NOMO-1 treated with dmso at 0.1 percent for 144 hours (cell line): ENCODE data around the gene MPC2.
A peak's percentile ranks its signal among the peaks of the same experiment; 100 is the strongest.

ENCODE experiments used
- DNase-seq: peaks from one replicate; lab custom pipeline; 2025; ENCODE audit not compliant: unreplicated experiment; lab: John Stamatoyannopoulos, UW

Gene MPC2

DNA sequence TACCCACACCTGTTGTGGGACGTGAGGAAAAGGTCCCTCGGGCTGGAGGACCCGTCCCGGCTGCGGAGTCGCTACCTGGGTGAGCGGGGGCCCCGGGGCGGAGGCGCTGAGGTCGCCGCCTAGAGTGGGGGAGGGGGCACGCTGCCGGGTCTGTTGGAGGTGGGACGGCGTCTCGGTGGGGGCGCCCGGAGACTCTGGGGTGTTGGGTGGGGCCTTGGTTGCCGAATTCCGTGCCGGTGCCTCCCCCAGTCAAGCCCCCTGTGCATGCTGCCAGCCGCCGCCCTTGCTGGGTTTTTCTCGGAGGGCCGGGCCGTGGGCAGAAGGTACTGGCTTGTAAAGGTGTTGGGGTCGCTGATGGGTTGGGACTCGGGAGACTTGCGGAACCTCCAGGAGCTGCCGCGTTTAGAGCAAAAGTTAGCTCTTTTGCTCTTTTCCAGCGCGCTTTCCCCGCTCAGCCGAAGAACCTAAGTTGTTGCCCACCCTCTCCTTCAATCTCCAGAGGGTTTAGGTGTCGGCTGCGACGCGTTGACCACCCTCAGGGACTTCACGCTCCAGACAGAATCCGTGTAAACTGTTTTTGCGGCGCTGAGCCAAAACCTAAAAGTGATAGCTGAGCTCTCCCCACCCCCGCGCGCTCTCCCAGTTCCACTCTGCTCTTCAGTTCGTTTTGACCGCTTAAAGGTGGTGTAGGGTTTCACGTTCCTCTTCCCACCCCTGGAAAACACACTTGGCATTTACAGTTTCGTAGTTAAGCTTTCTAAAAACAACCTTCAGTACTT is at the start of gene MPC2:
Gene MPC2, minus strand, starts transcription at position 143 of the 779 bp plus-strand sequence. CDS start 1,231 bp downstream, outside the sequence.
- peak; percentile 56 for DNase-seq

DNA sequence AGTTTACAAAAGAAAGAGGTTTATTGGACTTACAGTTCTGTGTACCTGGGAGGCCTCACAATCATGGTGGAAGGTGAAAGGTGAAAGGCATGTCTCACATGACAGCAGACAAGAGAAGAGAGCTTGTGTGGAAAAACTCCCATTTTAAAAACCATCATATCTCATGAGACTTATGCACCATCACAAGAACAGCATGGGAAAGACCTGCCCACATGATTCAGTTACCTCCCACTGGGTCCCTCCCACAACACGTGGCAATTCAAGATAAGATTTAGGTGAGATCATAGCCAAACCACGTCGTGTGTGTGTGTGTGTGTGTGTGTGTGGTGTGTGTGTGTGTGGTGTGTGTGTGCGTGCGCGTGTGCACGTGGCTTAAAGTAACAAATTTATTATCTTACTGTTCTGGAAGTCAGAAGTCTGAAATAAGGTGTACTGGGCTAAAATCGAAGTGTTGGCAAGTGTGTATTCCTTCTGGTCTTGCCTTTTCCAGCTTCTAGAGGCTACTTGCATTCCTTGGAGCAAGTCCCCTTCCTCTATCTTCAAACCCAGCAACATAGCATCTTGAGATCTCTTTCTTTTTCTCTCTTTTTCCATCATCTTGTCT is 48.1 kb upstream of the MPC2 start:
- no peak for DNase-seq

DNA sequence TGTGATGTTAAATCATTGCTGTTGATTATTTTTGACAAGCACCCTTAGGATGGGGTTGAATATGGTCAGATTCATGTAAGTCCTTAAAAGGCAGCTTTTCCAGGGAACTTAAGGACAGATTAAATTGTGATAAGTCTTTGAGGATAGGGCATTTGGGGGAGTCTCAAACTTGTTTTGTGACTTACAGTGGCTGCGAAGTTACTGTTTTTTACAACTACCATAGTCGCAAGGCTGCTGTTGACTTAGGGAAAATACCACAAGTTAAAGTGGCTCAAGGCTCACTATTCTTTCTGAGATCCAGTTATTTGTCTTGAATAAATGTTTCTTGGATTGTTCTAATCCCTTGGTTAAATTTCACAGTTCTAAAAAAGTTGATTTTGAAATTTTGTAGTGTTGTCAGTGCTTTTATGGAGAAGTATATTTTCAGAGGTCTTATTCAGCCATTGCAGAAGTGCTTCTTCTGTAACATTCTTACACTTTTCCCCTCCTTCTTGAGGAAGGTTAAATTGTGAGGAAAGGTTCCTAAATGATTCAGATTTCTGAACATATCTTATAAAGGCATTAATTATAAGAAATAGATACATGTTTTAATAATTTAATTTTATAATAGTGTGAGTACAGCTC is 47.0 kb upstream of the MPC2 start:
- DNase-seq, result no peak

DNA sequence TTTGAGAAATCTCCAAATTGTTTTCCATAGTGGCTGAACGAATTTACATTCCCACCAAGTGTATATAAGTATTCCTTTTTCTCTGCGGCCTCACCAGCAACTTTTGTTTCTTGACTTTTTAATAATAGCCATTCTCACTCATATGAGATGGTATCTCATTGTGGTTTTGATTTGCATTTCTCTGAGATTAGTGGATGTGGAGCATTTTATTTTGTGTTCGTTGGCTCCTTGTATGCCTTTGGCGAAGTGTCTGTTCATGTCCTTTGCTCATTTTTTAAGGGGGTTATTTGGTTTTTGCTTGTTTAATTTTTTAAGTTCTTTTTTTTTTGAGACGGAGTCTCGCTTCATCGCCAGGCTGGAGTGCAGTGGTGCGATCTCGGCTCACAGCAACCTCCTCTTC is 45.1 kb upstream of the MPC2 start:
- no peak for DNase-seq

DNA sequence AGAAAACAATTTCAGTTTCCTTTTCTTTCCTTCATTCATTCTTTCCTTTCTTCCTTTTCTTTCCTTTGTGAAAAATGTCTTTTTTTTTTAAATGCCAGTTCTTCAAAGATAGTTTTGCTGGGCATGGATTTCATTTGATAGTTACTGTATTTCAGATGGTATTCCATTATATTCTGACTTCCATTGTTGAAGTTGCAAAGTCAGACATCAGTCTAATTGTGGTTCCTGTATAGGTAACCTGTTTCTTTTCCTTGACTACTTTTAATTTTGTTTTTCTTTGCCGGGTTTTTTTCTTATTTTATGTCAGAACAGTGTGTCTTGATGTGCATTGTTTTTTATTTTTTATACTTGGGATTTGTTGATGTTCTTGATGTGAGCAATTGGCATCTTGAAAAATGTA is 40.4 kb upstream of the MPC2 start:
- no peak for DNase-seq

DNA sequence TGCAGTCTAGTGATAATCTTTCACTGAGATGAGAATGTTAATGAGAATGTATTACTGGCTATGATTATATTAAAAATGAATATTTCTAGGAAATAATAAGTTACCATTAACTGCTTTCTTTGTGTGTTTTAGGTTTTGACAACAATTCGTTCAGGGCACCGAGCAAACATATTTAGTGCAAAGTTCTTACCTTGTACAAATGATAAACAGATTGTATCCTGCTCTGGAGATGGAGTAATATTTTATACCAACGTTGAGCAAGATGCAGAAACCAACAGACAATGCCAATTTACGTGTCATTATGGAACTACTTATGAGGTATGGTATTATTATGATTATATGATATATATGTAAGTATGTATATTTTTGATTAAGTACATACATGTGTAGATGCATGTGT is 37.8 kb upstream of the MPC2 start:
- no peak for DNase-seq

DNA sequence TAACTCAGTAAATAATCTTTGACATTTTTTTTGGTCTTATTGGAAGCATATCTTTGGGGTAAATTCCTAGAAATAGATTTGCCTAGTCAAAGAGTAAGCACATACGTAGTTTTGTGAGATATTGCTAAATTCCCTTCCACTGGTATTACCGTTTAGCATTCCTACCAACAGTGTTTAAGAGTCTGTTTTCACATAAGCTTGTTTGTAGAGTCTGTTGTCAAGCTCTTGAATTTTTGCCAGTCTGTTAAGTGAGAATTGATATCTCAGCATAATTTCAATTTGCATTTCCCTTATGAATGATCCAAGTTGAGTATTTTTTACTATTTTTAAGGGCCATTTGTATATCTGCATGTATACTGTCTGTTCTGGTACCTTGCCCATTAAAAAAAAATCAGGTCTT is 37.0 kb upstream of the MPC2 start:
- DNase-seq, result no peak

DNA sequence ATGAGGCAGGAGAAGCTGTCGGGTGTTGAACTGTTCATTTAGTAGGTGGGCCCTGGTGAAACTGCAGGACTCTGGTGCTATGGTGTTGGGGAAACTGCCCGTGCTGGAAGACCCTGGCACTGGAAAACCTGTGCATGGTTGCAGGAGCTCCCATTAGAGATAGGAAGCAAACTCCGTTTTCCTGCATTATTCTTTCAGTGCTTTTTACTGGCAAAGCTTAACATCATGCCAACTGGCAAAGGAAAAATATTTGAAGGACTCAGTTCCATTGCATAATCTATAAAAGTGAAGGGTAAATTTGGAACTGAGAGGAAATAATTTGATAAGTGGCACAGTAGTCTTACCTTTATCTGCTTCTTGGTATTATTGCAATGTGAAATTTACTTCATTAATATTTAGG is 31.7 kb upstream of the MPC2 start:
- DNase-seq, result no peak

DNA sequence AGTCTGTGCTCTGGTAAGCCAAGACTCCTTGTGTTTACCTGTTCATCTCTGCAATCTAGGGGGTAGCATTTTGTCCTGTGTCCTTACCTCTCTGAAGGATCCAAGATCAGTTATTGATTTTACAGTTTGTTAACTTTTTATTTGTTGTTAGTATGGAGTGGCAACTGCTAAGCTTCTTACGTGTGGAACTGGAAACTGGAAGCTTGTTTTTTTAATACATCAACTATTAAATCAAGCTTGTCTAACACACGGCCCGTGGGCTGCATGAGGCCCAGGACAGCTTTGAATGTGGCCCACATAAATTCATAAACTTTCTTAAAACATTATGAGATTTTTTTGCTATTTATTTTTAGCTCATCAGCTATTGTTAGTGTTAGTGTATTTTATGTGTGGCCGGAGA is 29.2 kb upstream of the MPC2 start:
- DNase-seq, result no peak

DNA sequence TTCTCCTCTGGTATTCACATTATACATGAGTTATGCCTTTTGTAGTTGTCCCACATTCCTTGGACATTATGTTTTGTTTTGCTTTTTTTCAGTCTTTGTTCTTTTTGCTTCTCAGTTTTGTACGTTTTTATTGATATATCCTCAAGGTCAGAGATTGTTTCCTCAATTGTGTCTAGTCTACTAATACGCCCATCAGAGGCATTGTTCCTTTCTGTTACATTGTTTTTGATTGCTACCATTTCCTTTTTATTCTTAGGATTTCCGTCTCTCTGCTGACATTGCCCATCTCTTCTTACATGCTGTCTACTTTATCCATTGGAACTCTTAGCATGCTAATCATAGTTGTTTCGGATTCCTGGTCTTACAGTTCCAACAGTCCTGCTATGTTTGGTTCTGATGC is 27.8 kb upstream of the MPC2 start:
- DNase-seq, result no peak

DNA sequence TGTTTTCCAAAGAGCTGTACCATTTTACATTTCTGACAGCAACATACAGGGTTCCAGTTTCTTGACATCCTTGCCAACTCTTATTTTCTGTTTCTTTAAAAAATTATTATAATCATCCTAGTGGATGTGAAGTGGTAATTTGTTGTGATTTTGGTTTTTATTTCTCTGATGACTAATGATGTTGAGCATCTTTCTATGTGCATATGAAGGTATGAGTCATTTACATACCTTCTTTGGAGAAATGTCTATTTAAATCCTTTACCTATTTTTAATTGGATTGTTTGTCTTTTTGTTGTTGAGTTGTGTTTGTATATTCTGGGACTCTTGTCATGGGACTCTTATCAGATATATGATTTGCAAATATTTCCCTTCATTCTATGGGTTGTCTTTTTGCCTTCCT is 20.8 kb upstream of the MPC2 start:
- DNase-seq, result no peak

DNA sequence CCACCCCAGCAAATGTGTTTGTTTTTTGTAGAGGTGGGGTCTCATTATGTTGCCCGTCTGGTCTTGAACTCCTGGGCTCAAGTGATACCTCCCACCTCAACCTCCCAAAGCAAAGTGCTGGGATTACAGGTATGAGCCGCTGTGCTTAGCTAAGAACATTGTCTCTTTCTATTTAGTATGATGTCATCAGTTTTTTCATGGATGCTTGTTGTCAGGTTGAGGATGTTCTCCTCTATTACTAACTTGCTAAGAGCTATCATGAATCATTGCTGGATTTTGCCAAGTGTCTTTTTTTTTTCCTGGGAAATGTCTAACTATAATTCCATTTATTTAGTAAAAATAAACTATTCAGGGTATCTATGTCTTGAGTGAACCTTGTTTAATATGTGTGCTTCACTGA is 19.0 kb upstream of the MPC2 start:
- no peak for DNase-seq

DNA sequence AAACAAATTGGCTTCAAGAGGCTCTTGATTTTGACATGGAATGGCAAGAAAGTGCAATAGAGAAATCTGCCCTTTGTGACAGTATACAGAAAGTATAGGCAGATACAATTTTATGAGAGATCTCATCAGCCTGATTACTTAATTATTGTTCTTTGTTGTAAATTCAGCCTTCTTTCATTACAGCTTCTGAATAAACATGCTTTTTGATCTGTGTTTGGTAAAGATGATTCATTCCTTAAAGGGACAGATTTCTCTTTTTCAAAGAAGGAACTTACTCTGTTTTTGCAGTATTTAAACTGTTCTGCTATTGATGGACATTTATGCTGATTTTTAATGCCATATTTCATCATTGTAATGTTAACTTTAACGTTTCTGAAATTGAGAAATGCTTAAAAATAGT is 13.7 kb upstream of the MPC2 start:
- DNase-seq, result no peak

DNA sequence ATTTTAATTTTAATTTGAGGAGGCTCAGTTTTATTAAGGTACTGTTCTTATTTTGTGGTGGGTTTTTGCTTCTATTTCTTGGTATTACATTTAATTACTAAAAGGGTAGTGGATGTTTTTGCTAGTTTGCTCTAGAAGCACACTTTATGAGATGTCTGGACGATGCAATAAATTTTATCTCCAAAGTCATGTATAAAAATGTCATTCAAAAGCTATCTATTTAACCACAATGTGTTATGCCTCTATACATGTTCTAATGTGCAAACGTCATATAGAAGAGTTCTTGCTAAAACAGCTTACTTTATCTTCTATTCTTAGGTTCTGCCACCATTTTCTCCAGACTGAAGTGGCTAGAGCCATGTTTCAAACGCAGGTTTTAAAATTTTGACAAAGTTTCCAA is 12.9 kb upstream of the MPC2 start:
- DNase-seq, result no peak

DNA sequence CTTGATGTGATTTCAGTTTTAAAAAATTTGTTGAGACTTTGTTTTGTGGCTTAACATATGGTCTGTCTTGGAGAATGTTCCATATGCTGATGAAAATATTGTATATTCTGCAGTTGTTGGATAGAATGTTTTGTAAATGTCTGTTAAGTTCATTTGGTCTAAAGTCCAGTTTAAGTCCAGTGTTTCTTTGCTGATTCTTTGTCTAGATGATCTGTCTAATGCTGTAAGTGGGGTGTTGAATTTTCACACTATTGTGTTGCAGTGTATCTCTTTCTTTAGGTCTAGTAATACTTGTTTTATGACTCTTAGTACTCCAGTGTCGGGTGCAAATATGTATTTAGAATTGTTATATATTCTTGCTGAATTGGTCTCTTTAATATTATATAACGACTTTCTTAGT is 10.9 kb upstream of the MPC2 start:
- no peak for DNase-seq

DNA sequence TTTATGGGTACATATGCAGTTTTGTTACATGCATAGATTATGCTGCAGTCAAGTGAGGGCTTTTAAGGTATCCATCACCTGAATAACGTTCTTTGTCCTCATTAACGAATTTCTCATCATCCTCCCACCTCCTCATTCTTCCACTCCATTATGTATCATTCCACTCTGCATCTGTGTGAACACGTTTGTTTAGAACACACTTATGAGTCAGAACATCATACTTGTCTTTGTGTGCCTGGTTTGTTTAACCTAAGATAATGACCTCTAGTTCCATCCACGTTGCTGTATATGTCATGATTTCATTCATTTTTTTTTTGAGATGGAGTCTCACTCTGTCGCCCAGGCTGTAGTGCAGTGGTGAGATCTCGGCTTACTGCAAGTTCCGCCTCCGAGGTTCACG is 6.7 kb upstream of the MPC2 start:
- no peak for DNase-seq

DNA sequence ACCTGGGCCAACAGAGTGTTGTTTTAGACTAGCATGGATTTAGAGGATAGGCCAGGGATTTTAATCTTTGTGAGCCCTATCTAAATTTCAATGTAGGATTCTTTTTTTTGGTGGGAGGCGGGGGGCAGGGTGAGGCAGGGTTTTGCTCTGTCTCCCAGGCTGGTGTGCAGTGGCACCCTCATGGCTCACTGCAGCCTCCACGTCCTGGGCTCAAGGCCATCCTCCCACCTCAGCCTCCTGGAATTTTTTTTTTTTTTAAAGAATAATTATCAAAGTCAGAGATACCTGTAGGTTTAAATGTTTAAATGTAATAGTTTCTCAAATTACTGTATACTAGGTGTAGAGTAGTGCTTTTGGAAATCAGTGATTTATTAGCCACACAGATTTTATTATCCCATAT is 3.4 kb upstream of the MPC2 start:
- DNase-seq, result no peak

DNA sequence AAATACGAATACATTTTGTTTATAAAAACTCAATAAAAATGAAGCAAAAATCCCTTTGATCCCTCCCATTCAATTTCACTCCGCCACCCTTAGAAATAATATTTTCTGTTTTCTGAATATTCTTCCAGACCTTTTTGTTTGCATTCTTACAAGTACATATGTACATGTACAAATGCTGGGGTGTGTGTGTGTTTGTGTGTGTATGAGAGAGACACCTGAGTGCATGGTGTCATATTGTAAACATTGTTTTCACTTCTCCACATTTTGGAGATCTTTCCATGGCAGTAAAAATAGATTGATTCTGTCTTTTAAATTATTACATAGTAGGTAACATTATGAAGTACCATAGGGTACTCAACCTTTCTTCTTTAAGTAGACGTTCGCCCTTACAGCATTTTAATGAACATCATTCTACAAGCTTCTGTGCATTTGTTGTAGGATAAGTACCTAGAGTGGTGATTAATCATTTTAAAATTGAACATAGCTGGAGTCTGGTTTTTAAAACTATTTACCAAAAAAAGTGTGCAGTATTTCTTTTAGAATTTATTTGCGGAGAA is 1.3 kb upstream of the MPC2 start:
- DNase-seq, result no peak

DNA sequence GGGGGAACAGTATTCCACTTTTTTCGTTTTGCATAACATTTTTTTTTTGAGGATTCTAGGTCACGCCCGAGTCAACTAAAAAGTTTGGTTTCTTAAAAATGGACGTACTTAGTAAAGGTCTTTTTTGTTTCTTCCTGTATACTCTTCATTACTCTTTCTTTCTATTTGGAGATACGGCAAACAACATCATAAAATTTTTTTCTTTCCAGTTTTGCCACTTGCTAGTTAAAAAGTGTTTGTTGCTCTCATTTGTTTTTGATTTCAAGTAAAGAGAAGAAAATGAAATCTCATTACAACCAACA is 788 bp upstream of the MPC2 start:
- no peak for DNase-seq

DNA sequence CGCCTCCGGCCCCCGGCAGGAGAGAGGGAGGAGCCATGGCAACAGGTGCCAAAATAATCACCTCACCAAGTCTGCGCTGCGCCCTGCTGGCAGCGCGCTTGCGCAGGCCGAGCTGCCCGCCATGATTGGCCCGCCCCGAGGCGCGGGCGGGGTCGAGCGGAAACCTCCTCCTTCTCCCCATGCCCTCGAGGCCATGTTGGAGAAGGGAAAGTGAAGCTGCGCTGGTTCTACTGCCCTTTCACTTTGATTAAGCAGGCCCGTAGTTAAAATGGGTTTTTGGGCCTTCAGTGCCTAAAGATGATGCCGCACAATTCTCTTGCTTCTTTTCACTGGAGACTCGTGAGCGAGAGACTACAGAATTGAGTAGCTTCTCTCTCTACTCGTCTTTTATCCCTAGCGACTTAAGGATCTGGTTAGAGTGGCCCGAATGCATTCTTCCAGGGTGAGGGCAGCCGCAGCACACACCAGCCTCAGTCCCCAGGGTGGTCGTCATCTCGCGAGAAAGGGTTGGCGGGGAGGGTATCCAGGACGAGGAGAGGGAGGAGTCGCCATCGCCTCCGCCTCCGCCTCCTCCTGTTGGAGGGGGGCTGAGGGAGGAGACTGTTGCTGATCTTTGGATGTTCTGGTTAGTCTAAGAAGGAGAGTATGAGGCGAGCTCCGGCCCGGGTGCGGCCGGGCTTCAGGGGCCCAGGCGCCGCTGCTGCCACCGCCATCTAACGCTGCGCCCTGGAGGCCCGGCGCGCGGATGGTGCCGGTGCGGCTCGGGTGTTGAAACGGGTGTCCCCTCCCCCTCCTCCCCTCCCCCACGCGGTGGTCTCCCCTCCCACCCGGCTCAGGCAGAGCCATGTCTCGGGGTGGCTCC is 573 bp downstream of the MPC2 start, which contains the start of gene DCAF6:
Gene DCAF6, plus strand, starts transcription at position 616 of the 862 bp plus-strand sequence. Its CDS starts 229 bp downstream, at position 845.
- DNase-seq, result peak; percentile 98
